NCI-H524 (cell line): Measurements from ENCODE around the gene CELF2.
A peak's percentile ranks its signal among the peaks of the same experiment; 100 is the strongest.

Experiments used
- DNase-seq, 2 experiments: peaks; one replicate each; lab custom pipeline; 2025; lab: John Stamatoyannopoulos, UW

Gene CELF2

DNA sequence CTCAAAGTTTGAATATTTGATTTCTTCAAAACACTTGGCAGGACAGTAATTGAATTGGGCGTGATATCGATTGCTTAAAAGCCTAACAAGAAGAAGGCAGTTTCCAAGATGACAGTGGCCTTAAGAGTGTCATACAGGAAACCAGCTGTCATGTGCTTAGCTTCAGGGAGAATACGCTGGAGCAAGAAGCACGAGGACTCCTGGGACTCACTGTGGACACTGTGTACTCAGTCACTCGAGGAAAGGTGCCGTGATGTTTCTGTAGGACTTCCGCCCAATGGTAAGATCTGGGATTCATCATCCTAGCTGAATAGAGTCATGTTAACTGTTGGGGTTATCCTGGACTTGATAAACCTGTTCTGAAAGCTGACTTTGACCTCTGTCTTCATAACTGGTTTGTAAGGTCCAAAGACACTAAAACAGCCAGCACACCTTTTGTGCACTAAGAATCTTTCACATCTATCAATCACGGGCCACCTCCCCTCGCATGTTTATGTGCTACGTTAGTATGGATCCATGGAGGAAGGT, 113.5 kb downstream of the CELF2 start:
- DNase-seq, result no peak

DNA sequence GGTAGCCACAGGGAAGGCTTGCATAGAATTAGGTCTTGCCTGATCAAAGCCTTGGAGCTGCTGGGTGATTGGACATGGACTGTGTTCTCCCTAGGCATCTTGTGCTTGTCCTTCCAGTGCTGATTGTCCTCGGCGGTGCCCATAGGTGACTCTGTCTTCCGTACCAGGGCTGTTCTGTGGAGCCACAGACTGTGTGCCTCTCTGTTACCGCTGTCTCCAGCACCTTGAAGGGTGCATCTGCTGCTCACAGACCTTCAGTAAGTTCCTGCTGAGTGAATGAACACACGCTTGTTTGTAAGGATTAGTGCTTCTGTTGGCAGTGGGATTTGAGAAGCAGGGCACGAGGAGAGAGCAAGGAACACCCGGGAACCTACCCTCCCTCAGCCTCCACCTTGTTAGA, 116.7 kb downstream of the CELF2 start:
- DNase-seq, result peak in 1 of 2 experiments; percentile 6

- no peak for DNase-seq
Observed at GRCh38 chr10:11135709-11136108, 118.0 kb downstream of the CELF2 start.

- no peak for DNase-seq
Observed at GRCh38 chr10:11138314-11139033, 120.8 kb downstream of the CELF2 start.

GRCh38 chr10:11140963-11141362, 123.3 kb downstream of the CELF2 start:
- DNase-seq, result no peak

GRCh38 chr10:11141571-11142091, 124.0 kb downstream of the CELF2 start:
- no peak for DNase-seq

DNA sequence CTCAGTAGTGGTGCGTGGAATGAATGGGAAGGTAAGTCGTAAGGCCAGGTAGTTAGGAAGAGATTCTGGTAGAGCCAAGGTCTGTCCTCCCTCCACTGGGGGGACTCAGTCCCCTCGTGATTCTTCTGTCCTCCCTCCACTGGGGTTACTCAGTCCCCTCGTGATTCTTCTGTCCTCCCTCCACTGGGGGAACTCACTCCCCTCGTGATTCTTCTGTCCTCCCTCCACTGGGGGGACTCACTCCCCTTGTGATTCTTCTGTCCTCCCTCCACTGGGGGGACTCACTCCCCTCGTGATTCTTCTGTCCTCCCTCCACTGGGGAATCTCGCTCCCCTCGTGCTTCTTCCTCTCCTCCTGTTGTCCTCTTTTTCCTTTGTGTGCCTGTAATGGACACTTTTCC, 125.1 kb downstream of the CELF2 start:
- DNase-seq, result no peak

DNA sequence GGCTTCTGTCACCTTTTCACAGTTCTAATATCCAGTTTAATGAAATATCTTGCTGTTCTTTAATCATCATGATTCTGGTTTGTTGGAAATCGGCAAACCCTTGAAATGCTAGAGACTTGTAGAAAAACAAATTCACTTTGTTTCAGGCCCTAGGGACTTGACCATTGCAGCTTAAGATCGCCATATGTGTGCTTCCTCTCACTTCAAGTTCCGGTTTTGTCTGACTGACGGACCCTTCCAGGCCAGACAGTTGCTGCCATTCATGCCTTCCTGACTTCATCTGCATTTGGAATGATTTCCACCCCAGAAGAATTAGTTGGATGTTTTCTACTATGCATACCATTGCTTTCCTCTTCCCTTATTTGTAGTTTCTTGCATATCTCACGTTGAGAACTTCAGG, 125.6 kb downstream of the CELF2 start:
- DNase-seq, result no peak

DNA sequence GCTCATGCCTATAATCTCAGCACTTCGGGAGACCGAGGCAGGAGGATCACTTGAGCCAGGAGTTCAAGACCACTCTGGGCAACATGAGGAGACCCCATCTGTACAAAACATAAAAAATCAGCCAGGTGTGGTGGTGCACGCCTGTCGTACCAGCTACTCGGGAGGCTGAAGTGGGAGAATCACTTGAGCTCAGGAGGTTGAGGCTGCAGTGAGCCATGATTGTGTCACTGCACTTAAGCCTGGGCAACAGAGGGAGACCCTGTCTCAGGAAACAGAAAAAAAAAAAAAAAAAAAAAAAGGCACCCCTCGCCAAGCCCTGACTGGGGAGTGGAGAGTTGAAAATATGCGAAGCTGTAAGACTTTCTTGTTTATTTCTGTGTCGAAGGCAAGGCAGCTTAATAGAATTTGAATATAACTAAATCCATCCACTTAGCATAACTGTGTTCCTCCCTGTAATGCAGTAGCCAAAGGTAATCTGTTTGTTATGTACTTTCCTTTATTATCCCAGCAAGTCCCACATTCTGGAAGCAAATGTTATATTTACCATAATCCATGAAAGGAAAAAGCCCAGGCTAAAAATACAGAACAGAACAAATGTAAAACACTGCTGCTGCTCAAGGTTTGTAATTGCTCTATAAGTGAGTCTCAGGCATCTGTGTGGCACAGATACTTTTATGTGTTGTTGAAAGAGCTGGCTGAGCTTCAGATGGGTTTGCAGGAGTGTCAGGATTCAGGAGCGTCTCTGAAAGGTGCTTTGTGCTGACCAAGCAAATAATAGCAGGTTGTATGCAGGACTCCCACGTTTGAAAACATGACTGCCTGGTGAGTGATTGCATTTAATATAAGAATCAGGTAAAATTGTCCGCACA, 127.2 kb downstream of the CELF2 start:
- no peak for DNase-seq

- DNase-seq, result no peak
Observed at GRCh38 chr10:11145495-11145855, 127.8 kb downstream of the CELF2 start.

- DNase-seq, result no peak
Observed at GRCh38 chr10:11146402-11147171, 128.9 kb downstream of the CELF2 start.

DNA sequence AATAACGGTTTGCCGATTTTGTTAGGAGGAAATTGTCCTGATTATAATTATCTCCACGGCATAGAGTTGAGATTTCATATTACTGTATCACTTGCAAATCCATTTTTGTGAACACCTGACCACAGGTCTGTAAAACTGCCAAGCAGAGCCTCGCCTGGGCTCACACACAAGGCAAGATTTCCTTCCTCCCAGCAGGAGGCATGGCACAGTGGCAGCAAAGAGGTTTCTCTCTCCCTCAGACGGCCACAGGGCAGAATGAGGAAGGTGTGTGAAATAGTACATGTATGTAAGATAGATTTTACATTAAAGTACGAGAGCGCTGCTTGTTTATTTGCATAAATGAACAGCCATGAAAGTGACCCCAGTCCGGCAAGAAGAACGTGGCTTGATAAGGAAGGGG, 130.1 kb downstream of the CELF2 start:
- no peak for DNase-seq

DNA sequence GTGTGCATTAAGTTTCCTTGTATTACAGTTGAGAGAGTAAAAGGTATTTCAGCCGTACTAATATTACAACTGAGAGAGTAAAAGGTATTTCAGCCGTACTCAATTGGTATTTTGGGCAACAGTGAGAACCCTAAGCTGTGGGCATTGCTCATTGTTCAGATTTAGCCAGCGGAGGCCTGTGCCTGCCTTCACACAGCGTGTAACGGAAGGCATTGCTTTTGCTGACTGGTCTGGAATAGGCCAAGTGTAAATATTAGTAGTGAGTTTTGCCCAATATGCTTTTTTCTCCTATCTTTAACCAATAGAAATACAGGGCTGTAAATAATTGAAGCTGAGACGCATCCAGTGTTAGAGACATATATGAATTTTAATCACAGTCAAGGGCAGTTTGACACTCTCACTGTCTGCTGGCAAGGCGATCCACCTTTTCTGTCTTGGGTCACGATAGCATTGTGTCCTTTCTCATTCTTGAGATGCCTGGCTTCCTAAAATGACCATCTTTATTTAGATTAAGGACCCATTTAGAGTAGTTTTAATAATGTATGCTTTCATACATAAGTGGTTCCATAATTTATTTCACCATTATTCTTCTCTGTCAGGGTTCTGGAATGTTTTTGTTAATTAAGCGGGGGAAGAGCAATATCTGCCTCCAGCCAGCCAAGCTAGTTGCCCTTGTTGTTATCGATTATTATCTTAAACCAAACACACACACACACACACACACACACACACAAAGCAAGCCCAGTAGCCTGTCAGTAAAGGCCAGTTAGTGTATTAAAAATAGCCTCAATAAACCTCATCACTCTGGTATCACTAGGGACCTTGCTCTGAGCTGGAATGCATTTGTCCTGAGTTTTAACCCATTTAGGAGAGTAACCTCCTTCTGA, 130.7 kb downstream of the CELF2 start:
- DNase-seq, result no peak

GRCh38 chr10:11149807-11150141, 132.1 kb downstream of the CELF2 start:
- DNase-seq, result no peak

GRCh38 chr10:11150231-11150731, 132.6 kb downstream of the CELF2 start:
- no peak for DNase-seq

GRCh38 chr10:11150879-11151415, 133.3 kb downstream of the CELF2 start:
- DNase-seq, result no peak

- DNase-seq, result no peak
Observed at GRCh38 chr10:11152801-11153200, 135.1 kb downstream of the CELF2 start.

DNA sequence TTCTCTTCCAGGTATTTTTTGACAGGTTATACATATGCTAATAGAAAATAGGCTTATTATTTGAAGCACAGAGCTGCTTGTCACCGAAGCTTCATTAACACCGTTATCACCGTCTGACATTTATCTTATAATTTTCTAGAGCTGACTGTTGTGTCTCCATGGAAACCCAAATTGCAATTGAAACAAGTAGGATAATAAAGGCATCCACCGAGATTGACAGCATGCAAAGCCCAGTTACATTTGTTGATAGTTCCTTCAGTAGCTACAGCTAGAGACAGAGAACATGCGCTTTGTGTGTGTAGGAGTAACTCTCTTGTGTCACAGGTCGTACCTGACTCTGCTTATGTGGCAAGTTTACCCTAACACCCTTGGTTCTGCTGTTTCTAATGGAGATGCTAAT, 135.6 kb downstream of the CELF2 start:
- DNase-seq, result peak in 1 of 2 experiments; percentile 2

DNA sequence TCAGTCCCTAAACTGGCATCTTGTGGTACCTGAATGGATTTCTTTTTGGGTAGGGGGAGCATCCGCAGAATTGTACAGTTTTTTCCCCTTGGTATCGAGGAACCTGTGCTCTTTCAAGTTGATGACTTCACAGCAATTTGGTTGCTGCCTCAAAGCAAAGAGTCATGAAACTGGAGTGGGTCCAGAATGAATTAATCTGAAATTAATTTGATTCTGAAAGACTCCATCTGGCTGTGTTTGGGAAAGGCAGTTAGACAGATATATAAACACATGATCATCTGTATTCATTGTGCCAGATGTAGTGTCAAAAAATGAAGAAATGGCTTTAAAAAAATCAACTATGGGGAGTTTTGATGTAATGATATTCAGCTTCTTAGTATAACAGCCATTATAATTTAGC, 136.1 kb downstream of the CELF2 start:
- peak in 1 of 2 experiments; percentile 33 for DNase-seq

DNA sequence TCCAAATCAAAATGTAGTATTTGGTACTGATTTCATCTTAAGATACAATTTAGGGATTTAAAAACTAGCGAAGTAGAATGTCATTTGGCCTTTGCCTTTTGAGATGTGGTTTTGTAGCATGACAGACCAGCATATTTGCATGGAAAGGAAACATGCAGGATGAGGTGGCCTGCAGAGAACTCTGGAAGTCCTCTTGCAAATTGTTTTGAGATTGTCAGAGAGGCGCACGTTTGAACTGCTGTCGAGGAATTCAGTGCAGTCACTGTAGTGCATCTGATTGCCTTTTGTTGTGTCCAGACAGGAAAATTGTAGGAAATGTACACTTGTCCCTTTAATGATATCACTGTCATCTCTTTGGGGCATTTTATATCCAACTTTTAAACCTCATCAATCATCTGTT, 136.7 kb downstream of the CELF2 start:
- DNase-seq, result no peak
